ENCODE measurements around the gene F5. TPM values are rescaled to one million over a fixed set of nuclear protein-coding genes. Genes with fewer than 3 reads are reported as not detected.

The F5 gene
- total and polyA plus RNA-seq, 2 of the 13 experiments (the other 11 are each of a cell fraction or from before 2014, with no cell fraction given): 38.3 to 64.0 TPM

DNA sequence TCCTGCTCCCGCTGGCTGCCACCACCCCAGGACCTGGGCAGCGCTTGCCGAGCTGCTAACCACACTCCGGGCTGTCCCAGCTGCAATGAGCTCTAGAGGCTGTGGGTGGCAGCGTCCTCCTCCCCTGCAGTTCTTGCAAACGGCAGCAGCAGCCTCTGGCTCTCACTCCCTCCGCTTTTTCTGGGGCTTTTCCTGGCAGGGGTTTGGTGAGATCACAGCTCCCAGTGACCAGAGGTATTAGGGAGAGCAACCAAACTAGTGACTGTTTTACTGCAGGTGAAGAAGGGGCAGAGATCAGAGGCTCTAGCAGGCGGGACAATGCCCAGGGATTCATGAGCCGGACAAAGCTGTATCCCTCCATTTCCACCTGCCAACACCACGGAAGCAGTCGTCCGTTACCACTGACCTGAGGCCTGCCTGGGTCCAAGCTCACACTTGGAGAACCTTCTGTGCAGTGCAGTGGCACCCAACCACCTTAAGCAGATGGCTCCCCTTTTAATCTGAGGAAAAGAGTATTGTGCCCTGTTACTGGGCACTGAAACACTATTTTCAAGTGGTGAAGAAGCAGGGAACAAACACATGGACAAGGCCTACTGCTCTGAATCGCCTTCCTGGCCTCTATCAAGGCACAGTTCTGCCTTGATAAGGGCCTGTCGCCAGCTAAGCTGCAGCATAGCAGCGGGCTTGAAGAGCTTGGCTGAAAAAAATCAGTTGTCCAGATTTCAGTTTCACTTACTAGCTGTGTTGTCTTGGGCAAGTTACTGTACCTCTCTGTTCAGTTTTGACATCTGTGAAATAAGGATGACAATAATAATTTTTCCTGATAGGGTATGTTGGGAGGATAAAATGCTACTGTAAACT lies at the start of gene F5 (continued):
- TF ChIP-seq, protein P1, sequence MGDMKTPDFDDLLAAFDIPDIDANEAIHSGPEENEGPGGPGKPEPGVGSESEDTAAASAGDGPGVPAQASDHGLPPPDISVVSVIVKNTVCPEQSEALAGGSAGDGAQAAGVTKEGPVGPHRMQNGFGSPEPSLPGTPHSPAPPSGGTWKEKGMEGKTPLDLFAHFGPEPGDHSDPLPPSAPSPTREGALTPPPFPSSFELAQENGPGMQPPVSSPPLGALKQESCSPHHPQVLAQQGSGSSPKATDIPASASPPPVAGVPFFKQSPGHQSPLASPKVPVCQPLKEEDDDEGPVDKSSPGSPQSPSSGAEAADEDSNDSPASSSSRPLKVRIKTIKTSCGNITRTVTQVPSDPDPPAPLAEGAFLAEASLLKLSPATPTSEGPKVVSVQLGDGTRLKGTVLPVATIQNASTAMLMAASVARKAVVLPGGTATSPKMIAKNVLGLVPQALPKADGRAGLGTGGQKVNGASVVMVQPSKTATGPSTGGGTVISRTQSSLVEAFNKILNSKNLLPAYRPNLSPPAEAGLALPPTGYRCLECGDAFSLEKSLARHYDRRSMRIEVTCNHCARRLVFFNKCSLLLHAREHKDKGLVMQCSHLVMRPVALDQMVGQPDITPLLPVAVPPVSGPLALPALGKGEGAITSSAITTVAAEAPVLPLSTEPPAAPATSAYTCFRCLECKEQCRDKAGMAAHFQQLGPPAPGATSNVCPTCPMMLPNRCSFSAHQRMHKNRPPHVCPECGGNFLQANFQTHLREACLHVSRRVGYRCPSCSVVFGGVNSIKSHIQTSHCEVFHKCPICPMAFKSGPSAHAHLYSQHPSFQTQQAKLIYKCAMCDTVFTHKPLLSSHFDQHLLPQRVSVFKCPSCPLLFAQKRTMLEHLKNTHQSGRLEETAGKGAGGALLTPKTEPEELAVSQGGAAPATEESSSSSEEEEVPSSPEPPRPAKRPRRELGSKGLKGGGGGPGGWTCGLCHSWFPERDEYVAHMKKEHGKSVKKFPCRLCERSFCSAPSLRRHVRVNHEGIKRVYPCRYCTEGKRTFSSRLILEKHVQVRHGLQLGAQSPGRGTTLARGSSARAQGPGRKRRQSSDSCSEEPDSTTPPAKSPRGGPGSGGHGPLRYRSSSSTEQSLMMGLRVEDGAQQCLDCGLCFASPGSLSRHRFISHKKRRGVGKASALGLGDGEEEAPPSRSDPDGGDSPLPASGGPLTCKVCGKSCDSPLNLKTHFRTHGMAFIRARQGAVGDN (CRISPR knock-in tag; IDR thresholded peaks at IDR 0.05): peak; percentile 95
- 0 out of 2 replicates have a peak, but pooled peaks have one; percentile 34 for TF ChIP-seq ONECUT2 (CRISPR knock-in tag; IDR thresholded peaks at IDR 0.05)
- TF ChIP-seq ZNF577 (CRISPR knock-in tag; IDR thresholded peaks at IDR 0.05; ENCODE audit: borderline replicate concordance, low read depth): no peak
- peak; percentile 88; the same call in 1 of the 2 replicates for TF ChIP-seq ZFP90 (CRISPR knock-in tag; IDR thresholded peaks at IDR 0.05; ENCODE audit: borderline replicate concordance)
- TF ChIP-seq ZFP36L2 (CRISPR knock-in tag; IDR thresholded peaks at IDR 0.05): no peak
- TF ChIP-seq EP300 (IDR thresholded peaks at IDR 0.05; ENCODE audit: low read depth in 2 of 2, low read length in 2 of 2): peak in 1 of 2 experiments; percentile 57; a peak in 2 of 4 replicates
- 0 out of 2 replicates have a peak, but pooled peaks have one; percentile 45 for TF ChIP-seq EP300 (CRISPR knock-in tag; IDR thresholded peaks at IDR 0.05; ENCODE audit: borderline replicate concordance)
- TF ChIP-seq, protein P2, sequence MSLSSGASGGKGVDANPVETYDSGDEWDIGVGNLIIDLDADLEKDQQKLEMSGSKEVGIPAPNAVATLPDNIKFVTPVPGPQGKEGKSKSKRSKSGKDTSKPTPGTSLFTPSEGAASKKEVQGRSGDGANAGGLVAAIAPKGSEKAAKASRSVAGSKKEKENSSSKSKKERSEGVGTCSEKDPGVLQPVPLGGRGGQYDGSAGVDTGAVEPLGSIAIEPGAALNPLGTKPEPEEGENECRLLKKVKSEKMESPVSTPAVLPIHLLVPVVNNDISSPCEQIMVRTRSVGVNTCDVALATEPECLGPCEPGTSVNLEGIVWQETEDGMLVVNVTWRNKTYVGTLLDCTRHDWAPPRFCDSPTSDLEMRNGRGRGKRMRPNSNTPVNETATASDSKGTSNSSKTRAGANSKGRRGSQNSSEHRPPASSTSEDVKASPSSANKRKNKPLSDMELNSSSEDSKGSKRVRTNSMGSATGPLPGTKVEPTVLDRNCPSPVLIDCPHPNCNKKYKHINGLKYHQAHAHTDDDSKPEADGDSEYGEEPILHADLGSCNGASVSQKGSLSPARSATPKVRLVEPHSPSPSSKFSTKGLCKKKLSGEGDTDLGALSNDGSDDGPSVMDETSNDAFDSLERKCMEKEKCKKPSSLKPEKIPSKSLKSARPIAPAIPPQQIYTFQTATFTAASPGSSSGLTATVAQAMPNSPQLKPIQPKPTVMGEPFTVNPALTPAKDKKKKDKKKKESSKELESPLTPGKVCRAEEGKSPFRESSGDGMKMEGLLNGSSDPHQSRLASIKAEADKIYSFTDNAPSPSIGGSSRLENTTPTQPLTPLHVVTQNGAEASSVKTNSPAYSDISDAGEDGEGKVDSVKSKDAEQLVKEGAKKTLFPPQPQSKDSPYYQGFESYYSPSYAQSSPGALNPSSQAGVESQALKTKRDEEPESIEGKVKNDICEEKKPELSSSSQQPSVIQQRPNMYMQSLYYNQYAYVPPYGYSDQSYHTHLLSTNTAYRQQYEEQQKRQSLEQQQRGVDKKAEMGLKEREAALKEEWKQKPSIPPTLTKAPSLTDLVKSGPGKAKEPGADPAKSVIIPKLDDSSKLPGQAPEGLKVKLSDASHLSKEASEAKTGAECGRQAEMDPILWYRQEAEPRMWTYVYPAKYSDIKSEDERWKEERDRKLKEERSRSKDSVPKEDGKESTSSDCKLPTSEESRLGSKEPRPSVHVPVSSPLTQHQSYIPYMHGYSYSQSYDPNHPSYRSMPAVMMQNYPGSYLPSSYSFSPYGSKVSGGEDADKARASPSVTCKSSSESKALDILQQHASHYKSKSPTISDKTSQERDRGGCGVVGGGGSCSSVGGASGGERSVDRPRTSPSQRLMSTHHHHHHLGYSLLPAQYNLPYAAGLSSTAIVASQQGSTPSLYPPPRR (CRISPR knock-in tag; IDR thresholded peaks at IDR 0.05; ENCODE audit: borderline replicate concordance): no peak
- TF ChIP-seq HOXD1 (CRISPR knock-in tag; IDR thresholded peaks at IDR 0.05): 0 out of 2 replicates have a peak, but pooled peaks have one; percentile 14
- peak; percentile 94 for TF ChIP-seq RBFOX2 (IDR thresholded peaks at IDR 0.05; ENCODE audit: low read depth, low read length)
- TF ChIP-seq NAIF1 (CRISPR knock-in tag; IDR thresholded peaks at IDR 0.05; ENCODE audit: borderline replicate concordance): no peak
- peak; percentile 62 for TF ChIP-seq TEAD3 (CRISPR knock-in tag; optimal IDR thresholded peaks at IDR 0.05; ENCODE audit: borderline replicate concordance)
- TF ChIP-seq ELF1 (CRISPR knock-in tag; IDR thresholded peaks at IDR 0.05): peak; percentile 67; the same call in 1 of the 2 replicates
- TF ChIP-seq YEATS2 (CRISPR knock-in tag; IDR thresholded peaks at IDR 0.05; ENCODE audit: borderline replicate concordance): peak; percentile 43; the same call in 1 of the 2 replicates
- TF ChIP-seq, protein P3, sequence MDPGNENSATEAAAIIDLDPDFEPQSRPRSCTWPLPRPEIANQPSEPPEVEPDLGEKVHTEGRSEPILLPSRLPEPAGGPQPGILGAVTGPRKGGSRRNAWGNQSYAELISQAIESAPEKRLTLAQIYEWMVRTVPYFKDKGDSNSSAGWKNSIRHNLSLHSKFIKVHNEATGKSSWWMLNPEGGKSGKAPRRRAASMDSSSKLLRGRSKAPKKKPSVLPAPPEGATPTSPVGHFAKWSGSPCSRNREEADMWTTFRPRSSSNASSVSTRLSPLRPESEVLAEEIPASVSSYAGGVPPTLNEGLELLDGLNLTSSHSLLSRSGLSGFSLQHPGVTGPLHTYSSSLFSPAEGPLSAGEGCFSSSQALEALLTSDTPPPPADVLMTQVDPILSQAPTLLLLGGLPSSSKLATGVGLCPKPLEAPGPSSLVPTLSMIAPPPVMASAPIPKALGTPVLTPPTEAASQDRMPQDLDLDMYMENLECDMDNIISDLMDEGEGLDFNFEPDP (CRISPR knock-in tag; conservative IDR thresholded peaks at IDR 0.05): 0 out of 2 replicates have a peak, but pooled peaks have one; percentile 71
- no peak for TF ChIP-seq ZNF382 (CRISPR knock-in tag; IDR thresholded peaks at IDR 0.05; ENCODE audit: borderline replicate concordance)

Measured in HepG2 (cell line).